GM21515 (cell line): Measurements from ENCODE around the gene CAPZB.
A peak's percentile ranks its signal among the peaks of the same experiment; 100 is the strongest.
"Not testable (repeated sequence)": the region's sequence is repeated elsewhere in the genome, so short reads cannot be mapped to it uniquely, and the experiment has no call there.

Experiments used
- ATAC-seq: cut with Tn5 transposase; IDR thresholded peaks from one replicate; pipeline ENCODE4 v1.9.1; 2021; ENCODE audit not compliant: unreplicated experiment

Gene CAPZB

GRCh38 chr1:19315378-19316198, 169.8 kb downstream of the CAPZB start:
- ATAC-seq = peak; percentile 35

- no peak for ATAC-seq
Measured at GRCh38 chr1:19313961-19314882, 171.1 kb downstream of the CAPZB start.

- ATAC-seq = no peak
Measured at GRCh38 chr1:19313636-19313959, 171.7 kb downstream of the CAPZB start.

GRCh38 chr1:19312782-19313635, 172.3 kb downstream of the CAPZB start:
- ATAC-seq = no peak

- ATAC-seq = peak; percentile 71
Measured at GRCh38 chr1:19311931-19312781, 173.2 kb downstream of the CAPZB start, which contains the start of the genes AKR7A2 and SLC66A1. AKR7A2 (minus strand) TSS chr1:19312144; CDS start chr1:19312124, 20 bp downstream. SLC66A1 (plus strand) TSS chr1:19312326; CDS start chr1:19317678, 5,352 bp downstream.

DNA sequence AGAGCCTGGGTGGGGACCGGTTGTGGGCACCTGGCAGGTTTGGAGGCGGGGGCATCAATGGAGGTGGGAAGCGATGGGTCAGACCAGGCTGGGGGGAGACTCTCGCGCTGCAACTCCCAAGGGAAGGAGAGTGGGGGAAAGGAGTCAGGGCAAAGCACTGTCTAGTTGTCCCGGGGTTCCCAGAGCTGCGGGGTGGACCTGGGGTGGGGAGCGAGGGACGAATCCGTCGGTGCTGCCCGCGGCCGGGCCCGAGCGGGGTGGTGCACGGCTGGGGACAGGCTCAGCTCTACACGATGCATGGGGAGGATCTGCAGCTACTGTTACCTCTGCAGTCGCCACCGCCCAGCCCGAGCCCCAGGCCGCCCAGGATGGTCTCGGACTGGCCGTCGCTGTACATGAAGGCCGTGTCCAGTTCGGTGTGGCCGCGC, 173.8 kb downstream of the CAPZB start:
- peak; percentile 3 for ATAC-seq

DNA sequence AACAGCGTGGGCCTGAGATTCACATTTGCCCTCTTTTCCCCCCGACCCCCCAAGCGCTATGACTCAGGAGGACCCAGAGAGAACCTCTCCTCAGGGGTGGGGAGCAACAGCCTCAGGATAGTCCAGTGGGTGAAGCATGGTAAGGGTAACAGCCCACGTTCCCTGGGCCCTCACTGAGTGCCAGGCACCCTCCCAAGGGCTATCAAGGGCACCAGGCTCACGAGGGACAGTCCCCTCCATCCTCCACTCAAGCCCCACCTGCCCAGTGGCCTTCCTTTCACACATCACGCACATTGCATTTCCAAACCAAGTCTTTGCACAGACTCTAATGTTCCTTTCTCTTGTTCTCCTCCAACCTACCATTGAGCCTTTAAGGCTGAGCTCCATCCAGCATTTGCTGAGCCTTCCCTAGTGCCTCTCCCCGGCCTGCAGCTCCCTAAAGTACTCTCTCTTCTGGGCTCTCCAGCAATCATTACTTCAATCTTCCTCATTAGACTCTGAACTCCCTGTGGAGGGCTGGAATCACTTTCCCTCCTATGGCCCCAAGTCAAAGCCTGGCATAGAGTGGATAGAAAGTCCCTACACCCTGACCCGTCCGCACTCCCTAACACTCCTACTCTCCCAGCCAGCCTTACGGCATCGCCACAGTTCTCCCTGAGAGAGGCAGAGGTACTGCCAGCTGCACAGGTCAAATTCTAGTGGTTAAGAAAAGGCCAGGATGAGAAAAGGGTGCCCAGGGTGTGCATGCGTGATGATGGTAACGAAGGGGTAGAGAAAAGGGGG, 174.4 kb downstream of the CAPZB start:
- no peak for ATAC-seq

DNA sequence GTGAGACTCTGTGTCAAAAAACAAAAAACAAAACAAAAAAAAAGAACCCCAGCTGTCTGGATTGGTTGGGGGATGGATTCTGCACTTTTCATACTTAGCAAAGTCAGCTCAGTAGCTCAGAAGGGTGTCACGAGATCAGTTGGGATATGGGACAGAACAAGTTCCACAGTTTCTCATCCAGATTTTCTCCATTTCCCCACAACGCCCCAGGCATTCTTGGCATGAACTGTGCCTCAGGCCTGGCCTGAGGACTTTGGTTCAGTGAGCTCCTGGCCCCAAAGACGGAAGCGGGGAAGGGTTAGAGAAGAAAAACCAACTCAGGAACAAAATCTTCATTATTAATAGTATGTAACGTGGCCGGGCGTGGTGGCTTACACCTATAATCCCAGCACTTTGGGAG, 175.3 kb downstream of the CAPZB start:
- no peak for ATAC-seq

DNA sequence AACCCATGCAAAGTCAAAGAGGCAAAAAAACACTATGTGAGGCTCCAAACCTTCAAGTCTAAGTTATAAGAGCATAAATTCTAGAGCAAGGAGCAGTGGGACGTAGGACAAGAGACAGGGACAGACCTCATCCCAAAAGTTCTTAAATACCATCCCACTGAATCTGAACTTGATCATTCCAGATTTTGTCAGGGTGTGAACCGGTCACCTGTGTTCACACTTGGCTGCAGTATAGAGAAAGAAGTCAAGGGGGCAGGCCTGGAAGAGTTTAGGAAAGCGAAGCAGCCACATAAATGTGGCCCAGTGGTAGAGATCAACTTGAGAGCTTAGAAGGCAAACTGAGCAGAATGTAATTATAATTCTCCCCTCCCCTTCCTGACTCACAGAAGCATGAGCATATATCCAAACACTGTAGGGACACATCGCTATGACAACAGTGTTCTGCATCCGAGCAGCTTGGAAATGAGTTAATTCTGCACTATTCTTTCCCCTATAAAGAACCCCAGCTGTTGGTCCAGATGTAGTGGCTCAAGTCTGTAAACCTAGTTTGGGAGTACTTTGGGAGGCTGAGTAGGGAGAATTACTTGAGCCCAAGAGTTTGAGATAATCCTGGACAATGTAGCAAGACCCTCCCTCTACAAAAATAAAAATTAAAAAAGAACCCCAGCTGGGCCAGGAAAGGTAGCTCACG, 176.1 kb downstream of the CAPZB start:
- no peak for ATAC-seq

DNA sequence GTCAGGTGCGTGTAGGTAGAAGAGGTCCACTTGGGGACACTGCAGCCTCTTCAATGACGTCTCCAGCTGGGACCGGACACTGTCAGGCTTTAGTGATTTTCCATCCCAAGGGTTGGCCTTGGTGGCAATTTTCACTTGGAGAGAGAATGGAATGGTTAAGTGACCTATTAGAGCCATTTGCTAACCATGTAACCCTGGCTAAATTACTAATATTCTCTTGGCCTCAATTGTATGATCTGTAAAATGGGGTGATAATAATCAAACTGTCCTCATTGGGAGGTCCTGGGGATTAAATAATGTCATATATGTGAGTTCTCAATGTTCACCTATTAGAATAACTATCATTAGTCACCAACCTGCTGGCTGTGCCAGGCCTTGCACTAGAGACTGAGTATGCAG, 176.8 kb downstream of the CAPZB start:
- ATAC-seq = no peak

GRCh38 chr1:19307794-19308508, 177.4 kb downstream of the CAPZB start:
- no peak for ATAC-seq

GRCh38 chr1:19306941-19307340, 178.4 kb downstream of the CAPZB start:
- no peak for ATAC-seq

GRCh38 chr1:19305880-19306279, 179.5 kb downstream of the CAPZB start:
- no peak for ATAC-seq

- not testable (repeated sequence) for ATAC-seq
Measured at GRCh38 chr1:19304081-19304480, 181.3 kb downstream of the CAPZB start.

DNA sequence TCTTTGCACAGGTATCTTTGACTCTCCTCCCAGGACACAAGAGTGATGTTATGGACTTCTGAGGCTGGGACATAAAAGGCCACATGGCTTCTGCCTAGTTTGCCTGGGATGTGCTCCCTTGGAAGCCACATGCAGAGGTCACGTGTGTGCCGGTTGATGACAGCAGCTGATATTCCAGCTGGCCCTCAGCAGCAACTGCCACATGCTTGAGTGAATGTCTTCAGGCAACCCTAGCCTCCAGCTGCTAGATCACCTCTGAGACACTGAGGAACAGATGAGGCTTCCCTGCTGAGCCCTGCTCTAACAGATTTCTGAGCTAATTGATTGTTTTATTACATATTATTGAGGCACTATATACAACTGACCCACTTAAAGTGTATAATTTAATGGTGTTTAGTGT, 185.1 kb downstream of the CAPZB start:
- no peak for ATAC-seq

GRCh38 chr1:19294638-19295037, 190.7 kb downstream of the CAPZB start:
- no peak for ATAC-seq

- ATAC-seq = no peak
Measured at GRCh38 chr1:19289244-19289643, 196.1 kb downstream of the CAPZB start.
